T follicular helper cell (primary cell): ENCODE data around the gene APBA1.
"Not testable (repeated sequence)": the region's sequence is repeated elsewhere in the genome, so short reads cannot be mapped to it uniquely, and the experiment has no call there.

ENCODE experiments used
- DNase-seq: peaks from one replicate; pipeline ENCODE4 v3.0.0-alpha.2; 2020; ENCODE audit warnings: low read depth

Gene APBA1

GRCh38 chr9:69443178-69443577 is 229.0 kb downstream of the APBA1 start:
- DNase-seq: no peak

- DNase-seq: no peak
These were observed 229.7 kb downstream of the APBA1 start for GRCh38 chr9:69442486-69442885.

GRCh38 chr9:69440254-69440955 is 231.8 kb downstream of the APBA1 start:
- not testable (repeated sequence) for DNase-seq

GRCh38 chr9:69439654-69440053 is 232.5 kb downstream of the APBA1 start:
- not testable (repeated sequence) for DNase-seq

GRCh38 chr9:69433968-69434367 is 238.2 kb downstream of the APBA1 start:
- DNase-seq: no peak

GRCh38 chr9:69433392-69433791 is 238.8 kb downstream of the APBA1 start:
- no peak for DNase-seq

- DNase-seq: no peak
These were observed 239.5 kb downstream of the APBA1 start for GRCh38 chr9:69432623-69433022.

GRCh38 chr9:69431777-69432176 is 240.4 kb downstream of the APBA1 start:
- no peak for DNase-seq

GRCh38 chr9:69431203-69431602 is 241.0 kb downstream of the APBA1 start:
- DNase-seq: no peak

GRCh38 chr9:69430206-69430605 is 242.0 kb downstream of the APBA1 start:
- DNase-seq: no peak

- DNase-seq: no peak
These were observed 242.9 kb downstream of the APBA1 start for GRCh38 chr9:69429281-69429680.

- no peak for DNase-seq
These were observed 244.0 kb downstream of the APBA1 start for GRCh38 chr9:69428017-69428785.

- DNase-seq: no peak
These were observed 244.9 kb downstream of the APBA1 start for GRCh38 chr9:69427286-69427685.

- no peak for DNase-seq
These were observed 246.9 kb downstream of the APBA1 start for GRCh38 chr9:69425136-69425801.

GRCh38 chr9:69421908-69422801 is 250.0 kb downstream of the APBA1 start:
- DNase-seq: peak; percentile 13

GRCh38 chr9:69420611-69421270 is 251.4 kb downstream of the APBA1 start:
- DNase-seq: no peak

GRCh38 chr9:69412741-69413150 is 259.4 kb downstream of the APBA1 start:
- DNase-seq: no peak

GRCh38 chr9:69411931-69412740 is 260.0 kb downstream of the APBA1 start:
- no peak for DNase-seq

GRCh38 chr9:69411246-69411645 is 260.9 kb downstream of the APBA1 start:
- no peak for DNase-seq

GRCh38 chr9:69409936-69410335 is 262.2 kb downstream of the APBA1 start:
- DNase-seq: not testable (repeated sequence)
